AG09319 (cell line): ENCODE measurements around the gene ZNF692.

Source experiments
- DNase-seq: peaks from one replicate; pipeline ENCODE4 v3.0.0-alpha.2; 2010; ENCODE audit warnings: low read depth; ENCODE audit errors: extremely low read depth
- CTCF ChIP-seq: IDR thresholded peaks from 2 replicates; pipeline ENCODE4 v1.5.1; 2011; ENCODE audit warnings: low read depth, mild to moderate bottlenecking, inconsistent platforms, low read length, moderate library complexity

The ZNF692 gene

GRCh38 chr1:248858891-248859889 lies at the start of gene ZNF692:
TSS of gene ZNF692 (minus strand) at chr1:248859085. CDS start at chr1:248858309, 776 bp downstream.
- DNase-seq: peak; percentile 92
- TF ChIP-seq CTCF: no peak

- no peak for DNase-seq
- TF ChIP-seq CTCF: no peak
These were observed 48.1 kb upstream of the ZNF692 start for GRCh38 chr1:248906753-248907661.

- peak; percentile 85 for DNase-seq
- peak; percentile 57 for TF ChIP-seq CTCF
These were observed 47.3 kb upstream of the ZNF692 start, which contains the start of gene PGBD2 for GRCh38 chr1:248906009-248906752. TSS of gene PGBD2 (plus strand) at chr1:248906235. CDS start at chr1:248913863, 7,628 bp downstream.

- no peak for DNase-seq
- no peak for TF ChIP-seq CTCF
These were observed 46.8 kb upstream of the ZNF692 start for GRCh38 chr1:248905662-248906008.

GRCh38 chr1:248904437-248905216 lies 45.7 kb upstream of the ZNF692 start:
- no peak for DNase-seq

More at GRCh38 chr1:248904437-248905216, 45.7 kb upstream of the ZNF692 start:
- no peak for TF ChIP-seq CTCF
